Hepatocyte (in vitro differentiated cells): ENCODE measurements around the gene ADGRD2.

ENCODE experiments used
- EZH2 ChIP-seq: fragments of 200-600 bp; sonication (generic); IDR thresholded peaks from 2 replicates; pipeline ENCODE4 v1.6.1; 2016; ENCODE audit warnings: antibody characterized with exemption, mild to moderate bottlenecking, borderline replicate concordance
- EZH2phosphoT487 ChIP-seq: fragments of 200-600 bp; sonication (generic); IDR thresholded peaks from one replicate; pipeline ENCODE4 v1.6.1; 2018; ENCODE audit warnings: antibody characterized with exemption, mild to moderate bottlenecking, low read depth, moderate library complexity; ENCODE audit not compliant: unreplicated experiment, severe bottlenecking
- TF ChIP-seq, protein P1 (sequence below): fragments of 200-600 bp; sonication (generic); IDR thresholded peaks from 2 replicates; pipeline ENCODE4 v1.5.1; 2016; ENCODE audit warnings: antibody characterized with exemption, mild to moderate bottlenecking; ENCODE audit not compliant: poor library complexity

DNA sequence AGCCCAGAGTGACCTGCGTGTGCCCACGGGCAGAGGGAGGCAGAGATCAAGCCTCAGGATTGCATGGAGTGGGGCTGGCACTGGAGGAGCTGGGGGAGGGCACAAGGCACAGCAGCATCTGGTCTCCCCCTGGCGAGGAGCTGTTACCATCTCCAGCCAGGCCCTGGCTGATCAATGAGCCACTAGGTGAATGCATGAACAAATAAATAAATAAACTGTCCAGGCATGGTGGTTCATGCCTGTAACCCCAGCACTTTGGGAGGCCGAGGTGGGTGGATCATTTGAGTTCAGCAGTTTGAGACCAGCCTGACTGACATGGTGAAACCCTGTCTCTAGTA, 20.8 kb upstream of the ADGRD2 start:
- TF ChIP-seq EZH2 (no peak), EZH2phosphoT487 (no peak)
- TF ChIP-seq, protein P1, sequence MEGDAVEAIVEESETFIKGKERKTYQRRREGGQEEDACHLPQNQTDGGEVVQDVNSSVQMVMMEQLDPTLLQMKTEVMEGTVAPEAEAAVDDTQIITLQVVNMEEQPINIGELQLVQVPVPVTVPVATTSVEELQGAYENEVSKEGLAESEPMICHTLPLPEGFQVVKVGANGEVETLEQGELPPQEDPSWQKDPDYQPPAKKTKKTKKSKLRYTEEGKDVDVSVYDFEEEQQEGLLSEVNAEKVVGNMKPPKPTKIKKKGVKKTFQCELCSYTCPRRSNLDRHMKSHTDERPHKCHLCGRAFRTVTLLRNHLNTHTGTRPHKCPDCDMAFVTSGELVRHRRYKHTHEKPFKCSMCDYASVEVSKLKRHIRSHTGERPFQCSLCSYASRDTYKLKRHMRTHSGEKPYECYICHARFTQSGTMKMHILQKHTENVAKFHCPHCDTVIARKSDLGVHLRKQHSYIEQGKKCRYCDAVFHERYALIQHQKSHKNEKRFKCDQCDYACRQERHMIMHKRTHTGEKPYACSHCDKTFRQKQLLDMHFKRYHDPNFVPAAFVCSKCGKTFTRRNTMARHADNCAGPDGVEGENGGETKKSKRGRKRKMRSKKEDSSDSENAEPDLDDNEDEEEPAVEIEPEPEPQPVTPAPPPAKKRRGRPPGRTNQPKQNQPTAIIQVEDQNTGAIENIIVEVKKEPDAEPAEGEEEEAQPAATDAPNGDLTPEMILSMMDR = no peak
